K562 (cell line): Measurements from ENCODE around the gene KLHL22. TPM values are rescaled to one million over a fixed set of nuclear protein-coding genes. Genes with fewer than 3 reads are reported as not detected.

ENCODE experiments used
- BRD9 ChIP-seq: fragments of 450-650 bp; IDR thresholded peaks from 2 replicates; pipeline ENCODE4 v1.6.1; 2018; ENCODE audit warnings: low read depth; ENCODE audit not compliant: partially characterized antibody
- CCNT2 ChIP-seq: IDR thresholded peaks from 2 replicates; pipeline ENCODE4 v1.6.1; 2011; ENCODE audit warnings: borderline replicate concordance, low read depth, mild to moderate bottlenecking, moderate library complexity, mixed read lengths, low read length; ENCODE audit not compliant: insufficient read length; ENCODE audit errors: extremely low read depth
- CEBPG ChIP-seq, 3 experiments: fragments of 200-800 bp in 1 of 3; sonication (Bioruptor generic) in 1 of 3; sonication (generic) in 1 of 3; formaldehyde crosslinking in 1 of 3; IDR thresholded peaks in 2 of 3; conservative IDR thresholded peaks in 1 of 3; 2 replicates each; pipeline versions ENCODE4 v1.6.1 to v1.8.0; 2016 to 2022; ENCODE audit warnings: missing compliant biosample characterization in 2 of 3, missing genetic modification characterization in 2 of 3, mild to moderate bottlenecking in 1 of 3, missing genetic modification reagents in 1 of 3
- ELF1 ChIP-seq: fragments of 200-800 bp; sonication (Bioruptor generic); IDR thresholded peaks from 2 replicates; pipeline ENCODE4 v1.6.1; 2016; ENCODE audit warnings: missing genetic modification characterization, missing compliant biosample characterization
- FOXA1 ChIP-seq: fragments of 450-650 bp; IDR thresholded peaks from 2 replicates; pipeline ENCODE4 v1.6.1; 2016; ENCODE audit warnings: mild to moderate bottlenecking, borderline replicate concordance
- FOXJ2 ChIP-seq: fragments of 200-800 bp; sonication (Bioruptor generic); IDR thresholded peaks from 2 replicates; pipeline ENCODE4 v1.6.1; 2016; ENCODE audit warnings: missing genetic modification characterization, missing compliant biosample characterization
- GTF2F1 ChIP-seq: IDR thresholded peaks from 2 replicates; pipeline ENCODE4 v1.6.1; 2011; ENCODE audit warnings: low read depth, low read length, improper control_type of control experiment
- HNRNPUL1 ChIP-seq: fragments of 200-400 bp; formaldehyde crosslinking; IDR thresholded peaks from 2 replicates; pipeline ENCODE4 v1.6.1; 2017; ENCODE audit warnings: low read length
- KLF1 ChIP-seq: fragments of 450-650 bp; IDR thresholded peaks from 2 replicates; pipeline ENCODE4 v1.6.1; 2016; ENCODE audit warnings: missing genetic modification characterization, missing compliant biosample characterization
- MTA2 ChIP-seq: fragments of 450-650 bp; IDR thresholded peaks from 2 replicates; pipeline ENCODE4 v1.6.1; 2016; ENCODE audit warnings: low read depth
- NR1H2 ChIP-seq: sonication (generic); formaldehyde crosslinking; IDR thresholded peaks from 2 replicates; pipeline ENCODE4 v1.4.0; 2020; ENCODE audit warnings: mild to moderate bottlenecking, missing genetic modification reagents
- NR3C1 ChIP-seq: sonication (generic); formaldehyde crosslinking; IDR thresholded peaks from 2 replicates; pipeline ENCODE4 v1.8.1; 2022; ENCODE audit warnings: missing genetic modification reagents
- NRF1 ChIP-seq, 2 experiments: fragments of 450-650 bp; IDR thresholded peaks in 1 of 2; conservative IDR thresholded peaks in 1 of 2; 2 replicates each; pipeline ENCODE4 v1.6.1; 2014; ENCODE audit warnings: mild to moderate bottlenecking in 2 of 2
- PHB ChIP-seq: fragments of 250-450 bp; sonication (Bioruptor Pico); IDR thresholded peaks from 2 replicates; pipeline ENCODE4 v1.5.0; 2021
- POLR2G ChIP-seq: fragments of 200-400 bp; formaldehyde crosslinking; IDR thresholded peaks from 2 replicates; pipeline ENCODE4 v1.6.1; 2017; ENCODE audit warnings: low read depth, mild to moderate bottlenecking, antibody characterized with exemption, low read length, moderate library complexity
- RB1 ChIP-seq: fragments of 450-650 bp; IDR thresholded peaks from 2 replicates; pipeline ENCODE4 v1.6.1; 2017; ENCODE audit warnings: low read depth, mild to moderate bottlenecking
- RERE ChIP-seq: sonication (generic); formaldehyde crosslinking; IDR thresholded peaks from 2 replicates; pipeline ENCODE4 v1.8.0; 2023; ENCODE audit warnings: missing genetic modification reagents, mild to moderate bottlenecking, borderline replicate concordance
- SIN3A ChIP-seq, 2 experiments: fragments of 150-350 bp in 1 of 2; IDR thresholded peaks; 2 replicates each; pipeline ENCODE4 v1.6.1; 2011 to 2016; ENCODE audit warnings: borderline replicate concordance in 2 of 2, low read depth in 2 of 2, low read length in 2 of 2, mild to moderate bottlenecking in 2 of 2, moderate library complexity in 2 of 2; ENCODE audit not compliant: control insufficient read depth in 1 of 2
- TAF7 ChIP-seq: fragments of 450-650 bp; IDR thresholded peaks from 2 replicates; pipeline ENCODE4 v1.6.1; 2016; ENCODE audit warnings: missing genetic modification characterization, missing compliant biosample characterization
- TBL1XR1 ChIP-seq, 2 experiments: IDR thresholded peaks; 2 replicates each; pipeline ENCODE4 v1.6.1; 2012; ENCODE audit warnings: improper control_type of control experiment in 2 of 2, low read length in 2 of 2, mild to moderate bottlenecking in 1 of 2
- XRCC4 ChIP-seq: IDR thresholded peaks from one replicate; pipeline ENCODE4 v1.6.1; 2011; ENCODE audit not compliant: insufficient read depth, insufficient read length; ENCODE audit errors: extremely low read depth
- polyA plus RNA-seq, 8 experiments: library from polyadenylated mRNA; depleted of rRNA in 4 of 8; stranded (reverse) in 5 of 8; unstranded in 3 of 8; fragments of >200 nt; fragmentation: Nextera tagmentation in 2 of 8; fragmentation: Illumina TruSeq in 1 of 8; extraction: Ambion mirVana in 2 of 8; extraction: Trizol in 1 of 8; gene quantifications; 2 replicates each; pipeline versions ENCODE4 v1.2.1 to v1.2.3, GENCODE V29; 2011 to 2014; ENCODE audit warnings: inconsistent platforms in 1 of 8, missing spikeins in 1 of 8
- total RNA-seq, 7 experiments: library from RNA; depleted of rRNA in 6 of 7; stranded (reverse); fragments of >200 nt in 6 of 7; fragmentation: Illumina TruSeq in 2 of 7; extraction: Trizol in 2 of 7; gene quantifications; 2 replicates each; pipeline versions ENCODE4 v1.2.1 to v1.2.3, GENCODE V29; 2011 to 2021; ENCODE audit warnings: low replicate concordance in 1 of 7
- TF ChIP-seq, protein P1 (sequence below): conservative IDR thresholded peaks from 2 replicates; pipeline ENCODE4 v1.6.1; 2011; ENCODE audit warnings: low read depth, mild to moderate bottlenecking, low read length; ENCODE audit not compliant: control insufficient read depth

KLHL22 gene
- total and polyA plus RNA-seq, 9 of the 15 experiments (the other 6 are each of a cell fraction or from before 2014, with no cell fraction given): 1.3 to 25.6 (median 15.2) TPM

DNA sequence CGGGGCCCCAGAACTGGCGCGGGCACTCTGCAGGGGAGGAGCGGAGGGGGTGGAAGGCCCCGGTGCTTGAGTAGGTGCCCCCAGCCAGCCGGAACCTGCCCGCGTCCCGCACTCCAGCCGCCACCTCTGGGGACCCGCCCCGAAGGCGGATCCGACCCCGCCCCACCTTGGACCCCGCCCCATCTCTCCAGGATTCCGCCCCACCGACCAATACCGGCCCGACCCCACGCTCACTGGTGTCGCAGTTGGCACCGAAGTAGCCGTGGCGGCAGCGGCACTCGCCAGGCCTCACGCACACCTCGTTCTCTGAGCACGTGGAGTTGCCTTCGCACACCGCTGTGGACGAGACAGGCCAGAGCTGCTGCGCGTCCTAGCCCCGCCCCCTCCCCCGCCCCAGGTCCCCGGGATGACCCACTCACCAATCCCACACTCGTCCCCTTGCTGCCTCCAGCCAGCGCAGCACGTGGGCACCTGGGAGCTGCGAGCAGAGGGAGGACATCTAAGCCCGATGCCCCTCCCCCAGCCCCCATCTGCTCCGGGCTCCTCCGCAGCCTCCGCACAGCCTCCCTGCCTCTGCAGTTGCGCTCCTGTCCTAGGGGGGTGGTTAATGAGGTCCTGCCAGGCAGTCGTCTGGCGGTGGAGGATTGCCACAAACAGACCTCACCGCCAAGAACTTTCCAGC is 63.9 kb downstream of the KLHL22 start (continued):
- TF ChIP-seq TAF7 (tag) (no peak), XRCC4 (no peak), FOXJ2 (no peak), MTA2 (no peak), FOXA1 (no peak), CEBPG (CRISPR knock-in tag; IDR thresholded peaks at IDR 0.05) (0 out of 2 replicates have a peak, but pooled peaks have one; percentile 36), CEBPG (tag; conservative IDR thresholded peaks at IDR 0.05 in 1 of 2, IDR thresholded peaks at IDR 0.05 in 1 of 2) (no peak), HNRNPUL1 (no peak), ELF1 (tag) (no peak), PHB (CRISPR knock-in tag) (no peak), NRF1 (conservative IDR thresholded peaks at IDR 0.05 in 1 of 2, IDR thresholded peaks at IDR 0.05 in 1 of 2) (no peak), NR1H2 (CRISPR knock-in tag) (no peak), RB1 (peak; percentile 6; the same call in 1 of the 2 replicates), KLF1 (tag) (no peak), GTF2F1 (no peak), CCNT2 (no peak), NR3C1 (CRISPR knock-in tag) (peak; percentile 58; the same call in 1 of the 2 replicates), BRD9 (no peak), POLR2G (no peak), TBL1XR1 (IDR thresholded peaks at IDR 0.05; ENCODE audit: low read length in 2 of 2) (no peak), RERE (CRISPR knock-in tag) (no peak), SIN3A (IDR thresholded peaks at IDR 0.05; ENCODE audit: borderline replicate concordance in 2 of 2, control insufficient read depth in 1 of 2, low read depth in 2 of 2, low read length in 2 of 2) (0 out of 4 replicates have a peak, but pooled peaks of 1 of the 2 experiments have one; percentile 8)
- TF ChIP-seq, protein P1, sequence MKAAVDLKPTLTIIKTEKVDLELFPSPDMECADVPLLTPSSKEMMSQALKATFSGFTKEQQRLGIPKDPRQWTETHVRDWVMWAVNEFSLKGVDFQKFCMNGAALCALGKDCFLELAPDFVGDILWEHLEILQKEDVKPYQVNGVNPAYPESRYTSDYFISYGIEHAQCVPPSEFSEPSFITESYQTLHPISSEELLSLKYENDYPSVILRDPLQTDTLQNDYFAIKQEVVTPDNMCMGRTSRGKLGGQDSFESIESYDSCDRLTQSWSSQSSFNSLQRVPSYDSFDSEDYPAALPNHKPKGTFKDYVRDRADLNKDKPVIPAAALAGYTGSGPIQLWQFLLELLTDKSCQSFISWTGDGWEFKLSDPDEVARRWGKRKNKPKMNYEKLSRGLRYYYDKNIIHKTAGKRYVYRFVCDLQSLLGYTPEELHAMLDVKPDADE: no peak
